IPS-NIHi7 (cell line): Measurements from ENCODE around the gene ISCU.

Experiments used
- DNase-seq: peaks from one replicate; pipeline ENCODE4 v3.0.0; 2012; ENCODE audit warnings: mixed read lengths; ENCODE audit errors: extremely low spot score

Gene ISCU

DNA sequence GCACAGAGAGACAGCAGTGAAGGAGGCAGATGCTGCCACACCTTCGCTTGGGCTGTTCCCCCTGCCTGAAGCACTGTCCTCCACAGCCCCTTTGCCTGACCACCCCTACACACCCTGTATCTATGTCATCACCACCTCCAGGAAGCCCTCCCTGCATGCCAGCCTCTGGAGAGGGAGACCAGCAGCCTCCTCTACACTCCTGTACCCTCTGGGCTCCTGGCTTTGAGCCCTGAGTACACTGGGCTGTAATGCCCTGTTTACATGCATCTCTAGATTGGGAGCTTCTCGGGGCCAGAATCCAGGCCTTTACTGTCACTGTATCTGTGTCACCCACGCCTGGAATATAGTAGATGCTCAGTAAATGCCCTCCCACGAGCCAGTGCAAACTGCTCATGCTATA lies 41.3 kb downstream of the ISCU start:
- no peak for DNase-seq

DNA sequence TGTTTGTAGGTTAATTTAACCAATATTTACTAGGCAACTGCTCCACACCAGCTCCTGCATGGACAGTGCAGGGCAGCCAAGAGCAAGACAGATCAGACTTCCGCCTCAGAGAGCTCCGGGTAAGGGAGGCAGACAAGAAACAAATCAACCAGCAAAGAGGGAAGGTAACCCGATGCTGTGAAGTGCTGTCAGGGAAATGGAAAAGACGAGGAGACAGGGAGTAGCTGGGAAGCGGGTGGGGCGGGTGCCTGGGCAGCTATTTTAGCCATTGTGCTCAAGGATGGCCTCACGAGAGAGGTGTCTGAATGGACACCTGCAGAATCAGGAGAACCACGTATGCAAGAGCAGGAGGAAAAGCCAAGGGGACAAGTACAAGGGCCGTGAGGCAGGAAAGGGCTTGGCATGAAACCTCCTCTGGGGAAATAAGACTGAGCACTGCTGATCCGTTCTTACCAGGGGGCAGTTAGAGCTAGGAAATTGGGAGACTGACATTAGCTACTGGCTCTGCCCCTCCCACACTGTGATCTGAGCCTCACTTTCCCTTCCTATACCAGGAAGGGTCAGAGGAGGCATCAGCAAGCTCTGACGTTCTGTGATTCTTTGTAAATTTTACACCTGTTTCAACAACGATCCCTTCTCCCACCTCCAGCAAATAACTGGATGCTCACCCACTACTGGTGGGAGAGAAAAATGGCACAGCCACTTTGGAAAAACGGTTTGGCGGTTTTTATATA lies 42.0 kb downstream of the ISCU start:
- no peak for DNase-seq

GRCh38 chr12:108605000-108605689 lies 42.7 kb downstream of the ISCU start:
- no peak for DNase-seq

- DNase-seq = no peak
These were observed 43.5 kb downstream of the ISCU start for GRCh38 chr12:108605690-108606406.

DNA sequence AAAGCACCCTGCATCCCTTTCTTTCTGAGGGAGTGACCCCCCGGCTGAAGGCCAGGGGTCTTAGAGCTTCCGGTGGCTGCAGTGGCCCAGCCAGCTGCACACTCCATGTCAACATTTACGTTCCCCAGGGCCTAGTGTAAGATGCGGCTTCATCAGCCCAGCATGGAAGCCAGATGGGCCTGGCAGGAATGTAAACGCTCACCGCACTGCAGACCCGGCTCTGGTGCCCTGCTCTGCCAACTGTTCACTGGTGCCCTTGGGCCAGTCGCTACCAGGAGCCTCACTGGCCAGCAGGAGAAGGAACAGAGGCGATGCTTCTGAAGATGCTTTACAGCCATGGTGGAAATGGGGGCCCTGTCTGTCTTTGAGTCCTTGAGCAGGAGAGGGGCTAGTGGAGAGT lies 44.1 kb downstream of the ISCU start:
- DNase-seq = no peak

DNA sequence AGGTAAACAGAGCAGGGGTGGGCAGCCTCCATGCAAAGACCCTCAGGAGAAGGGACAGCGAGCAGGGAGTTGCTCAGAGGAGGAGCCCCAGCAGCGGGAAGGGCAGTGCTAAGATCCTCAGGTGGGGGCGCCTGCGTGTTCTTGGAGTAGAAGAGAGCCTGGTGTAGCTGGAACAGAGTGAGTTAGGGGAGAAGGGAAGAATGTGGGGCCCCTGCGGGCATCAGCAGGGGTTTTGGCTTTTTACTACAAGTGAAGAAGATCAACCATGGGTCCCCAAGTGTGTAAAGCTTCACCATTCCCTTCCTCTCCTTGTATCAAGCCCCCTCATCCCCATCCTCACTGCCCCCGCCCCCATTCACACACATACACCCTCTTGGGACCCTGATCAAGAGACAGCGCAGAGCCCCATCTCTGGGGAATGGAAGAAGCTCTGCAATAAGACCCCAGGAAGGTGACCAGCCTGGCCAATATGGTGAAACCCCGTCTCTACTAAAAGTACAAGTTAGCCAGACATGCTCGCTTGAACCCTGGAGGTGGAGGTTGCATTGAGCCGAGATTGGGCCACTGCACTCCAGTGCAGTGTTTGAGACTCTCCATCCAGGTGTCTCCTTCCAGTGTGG lies 45.7 kb downstream of the ISCU start:
- no peak for DNase-seq

GRCh38 chr12:108608616-108609015 lies 46.2 kb downstream of the ISCU start:
- no peak for DNase-seq

GRCh38 chr12:108609537-108610335 lies 47.3 kb downstream of the ISCU start:
- DNase-seq = no peak

DNA sequence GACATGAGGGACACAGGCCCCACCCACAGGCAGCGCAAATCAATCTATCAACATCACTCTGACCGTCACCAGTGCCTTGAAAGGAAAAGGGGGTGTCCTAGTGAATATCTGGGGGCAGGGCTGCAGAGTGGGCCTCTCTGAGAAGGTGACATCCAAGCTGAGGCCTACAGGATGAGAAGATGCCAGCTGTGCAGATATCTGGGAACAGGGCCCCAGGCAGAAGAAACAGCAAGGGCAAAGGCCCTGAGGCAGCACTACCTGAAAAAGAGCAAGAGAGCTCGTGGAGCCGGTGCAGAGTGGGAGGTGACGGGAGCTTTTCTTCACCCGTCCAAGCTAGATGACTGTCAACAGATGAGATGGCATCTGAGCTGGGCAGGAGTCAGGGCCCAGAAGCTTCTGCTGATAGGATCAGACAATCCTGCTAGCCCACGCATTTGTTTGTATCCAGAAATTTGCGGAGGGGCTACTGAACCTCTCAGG lies 48.0 kb downstream of the ISCU start:
- no peak for DNase-seq

- no peak for DNase-seq
These were observed 48.6 kb downstream of the ISCU start for GRCh38 chr12:108610856-108611605.

DNA sequence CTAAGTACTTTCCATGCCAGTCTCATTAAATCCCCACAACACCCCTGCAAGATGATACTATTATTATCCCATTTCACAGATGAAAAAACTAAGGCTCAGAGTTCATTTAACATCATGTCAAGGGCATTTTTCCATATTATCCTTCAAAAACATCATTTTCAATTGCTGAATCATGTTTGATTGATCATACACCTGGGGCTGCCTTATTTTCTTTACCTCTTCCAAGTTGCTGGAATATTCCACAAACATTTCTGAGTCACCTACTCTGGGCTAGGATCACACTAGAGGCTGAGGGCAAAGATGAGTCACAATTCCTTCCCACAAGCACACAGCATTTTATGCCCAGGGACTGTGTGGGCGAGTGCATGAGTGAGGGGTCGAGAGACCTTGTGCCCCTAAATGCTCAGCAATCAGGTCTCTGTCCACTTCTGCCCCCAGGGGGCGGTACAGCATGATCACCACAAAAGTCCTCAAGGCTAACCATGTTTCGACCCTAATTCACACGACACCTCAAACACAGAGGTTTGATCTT lies 49.6 kb downstream of the ISCU start:
- DNase-seq = peak; percentile 82

DNA sequence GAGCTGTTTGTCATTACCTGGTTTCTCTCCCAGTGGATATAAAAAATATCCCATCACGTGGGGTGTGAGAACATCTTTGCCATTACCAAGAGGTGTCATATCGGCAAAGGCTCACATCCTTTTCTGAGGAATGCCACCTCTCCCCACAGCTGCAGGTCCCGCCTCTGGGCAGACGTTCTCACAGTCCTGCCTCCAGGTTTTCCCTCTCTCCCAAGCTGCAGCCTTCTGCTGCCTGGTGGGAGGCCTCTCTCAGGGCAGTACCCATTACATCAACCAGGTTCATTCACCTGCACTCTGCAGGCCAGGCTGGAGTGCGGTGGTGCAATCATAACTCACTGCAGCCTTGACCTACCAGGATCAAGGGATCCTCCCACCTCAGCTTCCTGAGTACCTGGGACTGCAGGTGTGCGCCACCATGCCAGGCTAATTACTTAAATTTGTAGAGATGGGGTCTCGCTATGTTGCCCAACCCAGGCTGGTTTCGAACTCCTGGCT lies 50.4 kb downstream of the ISCU start:
- peak; percentile 67 for DNase-seq

GRCh38 chr12:108613548-108613947 lies 51.2 kb downstream of the ISCU start:
- no peak for DNase-seq

- no peak for DNase-seq
These were observed 51.6 kb downstream of the ISCU start for GRCh38 chr12:108614041-108614440.

GRCh38 chr12:108614639-108615038 lies 52.2 kb downstream of the ISCU start:
- DNase-seq = no peak

GRCh38 chr12:108615918-108616317 lies 53.5 kb downstream of the ISCU start:
- DNase-seq = no peak

GRCh38 chr12:108616359-108616758 lies 54.0 kb downstream of the ISCU start:
- DNase-seq = no peak

- no peak for DNase-seq
These were observed 54.8 kb downstream of the ISCU start for GRCh38 chr12:108616941-108617858.
